Measurements from ENCODE around the gene TPST1.

Gene TPST1

DNA sequence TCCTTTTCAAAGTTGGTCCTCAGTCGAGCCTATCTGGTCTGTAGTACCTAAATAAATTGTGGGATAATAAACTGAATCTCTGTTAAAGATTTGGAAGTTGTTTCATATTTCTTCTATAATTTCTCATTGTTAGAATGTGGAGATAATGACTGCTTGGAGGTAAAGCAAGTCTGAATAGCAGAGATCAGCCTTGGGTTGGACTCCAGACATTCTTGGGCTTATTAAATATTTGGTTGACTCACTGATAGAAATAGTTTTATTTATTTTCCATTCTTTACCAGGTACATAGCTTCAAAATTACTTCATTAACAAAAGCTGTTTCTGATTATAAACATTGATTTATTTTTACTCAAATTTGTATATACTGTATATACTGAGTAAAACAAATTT, 34.3 kb downstream of the TPST1 start:
- no peak for ATAC-seq
- no peaks in the 10 kb centered on the region for H3K27me3 Mint-ChIP-seq
- no peak overlapping the region for H3K4me3 Mint-ChIP-seq
- no peaks in the 10 kb centered on the region for H3K9me3 Mint-ChIP-seq
- peaks cover 6% of the 10 kb centered on the region for H3K36me3 Mint-ChIP-seq
- H3K4me1 Mint-ChIP-seq, result peaks cover 8% of the 10 kb centered on the region
- no peak overlapping the region for H3K27ac Mint-ChIP-seq

DNA sequence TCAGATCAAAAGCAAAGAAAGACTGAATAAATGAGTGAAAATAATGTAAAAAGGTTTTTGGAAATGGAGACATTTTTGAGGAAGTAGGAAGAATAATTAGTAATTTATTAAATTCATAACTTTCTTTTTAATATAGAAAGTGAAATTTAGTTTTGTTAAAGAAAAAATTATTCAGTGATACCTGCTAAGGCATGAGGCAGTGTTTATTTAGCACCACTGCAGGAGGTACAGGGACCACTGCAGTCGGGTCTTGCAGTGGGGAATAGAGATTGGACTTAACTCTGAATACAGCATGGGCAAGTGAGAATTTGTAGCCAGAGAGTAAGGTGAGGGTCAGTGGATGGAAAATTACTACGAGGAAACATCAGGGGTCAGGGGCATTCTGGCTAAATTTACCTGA, 39.9 kb downstream of the TPST1 start:
- no peaks in the 10 kb centered on the region for H3K27me3 Mint-ChIP-seq
- H3K9me3 Mint-ChIP-seq, result no peaks in the 10 kb centered on the region
- H3K4me1 Mint-ChIP-seq, result peaks cover 12% of the 10 kb centered on the region
- no peak for ATAC-seq
- no peaks in the 10 kb centered on the region for H3K36me3 Mint-ChIP-seq
- no peak overlapping the region for H3K4me3 Mint-ChIP-seq
- H3K27ac Mint-ChIP-seq, result no peak overlapping the region

DNA sequence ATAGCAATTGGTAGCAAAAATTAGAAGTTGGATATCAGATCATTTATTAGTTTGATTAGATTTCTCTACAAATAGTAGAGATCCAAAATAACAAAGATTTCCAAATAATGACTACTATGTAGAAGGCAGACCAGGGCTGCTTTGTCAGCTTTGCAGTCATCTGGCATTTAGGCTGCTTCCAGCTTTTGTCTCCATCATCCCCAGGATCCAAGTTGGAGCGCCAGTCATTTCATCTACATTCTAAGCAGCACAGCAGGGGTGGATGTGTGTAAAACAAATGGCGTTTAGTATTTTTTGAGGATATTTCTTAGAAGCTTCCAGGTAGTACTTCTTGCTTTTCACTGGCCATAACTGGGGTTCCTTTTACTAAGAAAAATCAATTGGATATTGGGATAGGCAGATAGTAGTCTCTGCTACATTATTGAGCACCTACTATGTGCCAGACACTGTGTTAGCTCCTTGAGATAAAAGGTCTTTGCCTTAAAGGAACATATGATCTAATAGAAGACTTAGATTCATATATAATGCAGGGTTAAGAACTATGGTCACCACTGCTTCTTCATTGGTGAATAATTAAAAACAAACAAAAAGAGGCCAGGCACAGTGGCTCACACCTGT, 41.5 kb downstream of the TPST1 start:
- H3K27me3 Mint-ChIP-seq, result no peaks in the 10 kb centered on the region
- H3K9me3 Mint-ChIP-seq, result no peaks in the 10 kb centered on the region
- no peak overlapping the region for H3K4me3 Mint-ChIP-seq
- H3K36me3 Mint-ChIP-seq, result no peaks in the 10 kb centered on the region
- no peak overlapping the region for H3K27ac Mint-ChIP-seq
- H3K4me1 Mint-ChIP-seq, result peaks cover 12% of the 10 kb centered on the region
- no peak for ATAC-seq

DNA sequence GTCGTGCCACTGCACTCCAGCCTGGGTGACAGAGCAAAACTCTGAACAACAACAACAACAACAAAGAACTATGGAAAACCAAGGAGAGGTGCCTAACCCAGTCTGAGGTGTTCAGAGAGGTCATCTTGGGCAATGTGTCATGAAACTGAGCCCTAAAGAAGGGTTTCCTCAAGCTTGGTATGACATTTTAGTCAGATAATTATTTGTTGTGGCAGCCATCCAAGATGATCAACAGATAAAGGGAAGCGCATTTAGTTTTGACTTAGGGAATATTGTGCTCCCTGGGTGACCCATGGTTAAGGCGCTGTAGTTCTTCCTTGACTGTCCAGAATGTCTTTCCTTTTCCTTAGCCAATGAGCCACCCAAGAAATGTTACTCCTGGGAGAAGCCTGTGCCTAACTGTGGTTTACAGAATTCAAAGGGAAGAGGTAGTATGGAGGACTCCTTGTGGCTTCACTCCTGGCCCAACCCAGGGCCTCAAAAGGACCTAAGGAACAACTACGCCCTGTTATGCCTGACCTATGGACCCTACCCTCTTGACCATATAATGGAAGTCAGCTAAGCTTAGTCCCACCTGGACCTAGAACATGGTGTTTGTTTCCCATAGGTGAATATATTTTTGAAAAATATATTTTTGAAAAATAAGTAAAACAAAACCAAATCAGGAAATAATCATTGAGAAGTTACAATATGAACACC, 42.4 kb downstream of the TPST1 start:
- Mint-ChIP-seq H3K9me3 (no peaks in the 10 kb centered on the region), H3K4me3 (no peak overlapping the region), H3K27ac (no peak overlapping the region), H3K36me3 (no peaks in the 10 kb centered on the region), H3K4me1 (peaks cover 12% of the 10 kb centered on the region), H3K27me3 (no peaks in the 10 kb centered on the region)
- no peak for ATAC-seq

DNA sequence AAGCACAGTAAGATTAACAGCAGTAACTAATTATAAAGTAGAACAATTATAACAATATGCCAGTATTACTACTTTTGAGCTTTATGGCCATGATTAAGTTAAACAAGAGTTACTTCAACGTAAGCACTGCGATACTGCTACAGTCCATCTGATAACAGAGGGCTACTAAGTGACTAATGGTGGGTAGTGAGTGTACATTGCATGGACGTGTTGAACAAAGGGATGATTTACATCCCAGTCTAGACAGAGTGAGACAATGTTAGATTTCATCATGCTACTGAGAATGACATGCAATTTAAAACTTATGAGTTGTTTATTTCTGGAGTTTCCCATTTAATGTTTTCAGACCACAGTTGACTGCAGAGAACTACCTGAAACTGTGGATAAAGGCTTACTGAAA, 45.6 kb downstream of the TPST1 start:
- H3K4me1 Mint-ChIP-seq, result no peaks in the 10 kb centered on the region
- no peak overlapping the region for H3K27ac Mint-ChIP-seq
- no peak for ATAC-seq
- no peaks in the 10 kb centered on the region for H3K36me3 Mint-ChIP-seq
- H3K4me3 Mint-ChIP-seq, result no peak overlapping the region
- no peaks in the 10 kb centered on the region for H3K27me3 Mint-ChIP-seq
- no peaks in the 10 kb centered on the region for H3K9me3 Mint-ChIP-seq

DNA sequence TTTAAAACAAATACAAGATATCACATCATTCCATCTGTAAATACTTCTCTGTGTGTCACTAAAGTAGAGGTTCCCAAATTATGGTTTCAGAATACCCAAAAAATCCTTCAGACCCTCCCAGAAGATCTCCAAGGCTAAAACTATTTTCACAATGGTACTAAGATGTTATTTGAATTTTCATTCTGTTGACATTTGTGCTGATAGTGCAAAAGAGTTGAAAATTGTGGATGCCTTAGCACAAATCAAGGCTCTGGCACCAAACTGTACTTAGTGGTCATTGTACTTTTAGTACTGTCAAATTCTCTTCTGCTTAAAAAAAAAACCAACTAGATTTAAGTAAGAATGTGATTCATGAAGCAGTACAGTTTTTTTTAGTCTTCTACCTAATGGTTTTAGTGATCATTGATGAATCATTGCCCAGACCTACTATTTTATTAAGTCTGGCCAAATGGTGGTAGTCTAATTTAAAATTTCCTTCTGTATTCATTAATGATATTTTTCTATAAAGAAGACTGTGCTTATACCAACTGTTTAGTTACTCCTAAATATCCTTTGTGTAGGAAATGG, 50.5 kb downstream of the TPST1 start:
- Mint-ChIP-seq H3K4me1 (no peaks in the 10 kb centered on the region), H3K9me3 (no peaks in the 10 kb centered on the region), H3K36me3 (peaks cover 3% of the 10 kb centered on the region), H3K27me3 (no peaks in the 10 kb centered on the region), H3K27ac (no peak overlapping the region), H3K4me3 (no peak overlapping the region)
- ATAC-seq, result no peak

DNA sequence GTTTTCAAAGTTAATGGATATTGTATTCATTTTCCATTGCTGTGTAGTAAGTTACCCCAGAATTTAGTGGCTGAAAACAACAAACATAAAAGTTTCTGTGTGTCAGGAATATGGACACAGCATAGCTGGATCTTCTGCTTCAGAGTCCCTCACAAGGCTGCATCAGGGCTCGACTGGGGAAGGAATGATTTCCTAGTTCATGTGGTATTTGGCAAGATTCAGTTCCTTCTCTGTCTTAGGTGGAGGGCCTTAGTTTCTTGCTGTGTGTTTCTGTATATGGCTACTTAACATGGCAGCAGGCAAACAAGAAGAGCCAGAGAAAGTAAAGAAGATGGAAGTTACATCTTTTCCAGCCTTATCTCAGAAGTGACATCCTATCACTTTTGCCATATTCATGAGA, 51.1 kb downstream of the TPST1 start:
- Mint-ChIP-seq H3K4me1 (no peaks in the 10 kb centered on the region), H3K9me3 (no peaks in the 10 kb centered on the region), H3K27ac (no peak overlapping the region), H3K36me3 (peaks cover 8% of the 10 kb centered on the region), H3K4me3 (no peak overlapping the region), H3K27me3 (no peaks in the 10 kb centered on the region)
- no peak for ATAC-seq

DNA sequence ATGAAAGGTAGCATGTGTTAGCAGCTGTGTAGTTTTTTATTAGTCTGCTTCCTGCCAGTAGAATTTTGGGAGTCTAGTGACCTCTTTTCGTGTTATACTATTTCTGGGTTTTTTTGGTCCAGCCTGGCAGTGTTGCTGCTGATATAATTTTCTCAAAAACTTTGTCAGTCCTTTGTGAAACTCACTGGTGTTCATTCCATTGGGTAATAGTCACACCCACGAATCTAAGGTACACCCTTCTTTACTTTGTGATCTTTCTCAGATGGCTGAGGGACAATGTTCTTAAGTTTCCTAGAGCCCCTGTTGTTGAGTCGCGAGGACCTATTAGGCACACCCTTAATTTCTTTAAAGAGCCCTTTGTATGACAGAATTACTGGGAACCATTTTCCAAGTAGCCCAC, 52.3 kb downstream of the TPST1 start:
- H3K4me3 Mint-ChIP-seq, result no peak overlapping the region
- no peaks in the 10 kb centered on the region for H3K4me1 Mint-ChIP-seq
- peaks cover 8% of the 10 kb centered on the region for H3K36me3 Mint-ChIP-seq
- H3K27ac Mint-ChIP-seq, result no peak overlapping the region
- ATAC-seq, result no peak
- H3K27me3 Mint-ChIP-seq, result no peaks in the 10 kb centered on the region
- H3K9me3 Mint-ChIP-seq, result no peaks in the 10 kb centered on the region

DNA sequence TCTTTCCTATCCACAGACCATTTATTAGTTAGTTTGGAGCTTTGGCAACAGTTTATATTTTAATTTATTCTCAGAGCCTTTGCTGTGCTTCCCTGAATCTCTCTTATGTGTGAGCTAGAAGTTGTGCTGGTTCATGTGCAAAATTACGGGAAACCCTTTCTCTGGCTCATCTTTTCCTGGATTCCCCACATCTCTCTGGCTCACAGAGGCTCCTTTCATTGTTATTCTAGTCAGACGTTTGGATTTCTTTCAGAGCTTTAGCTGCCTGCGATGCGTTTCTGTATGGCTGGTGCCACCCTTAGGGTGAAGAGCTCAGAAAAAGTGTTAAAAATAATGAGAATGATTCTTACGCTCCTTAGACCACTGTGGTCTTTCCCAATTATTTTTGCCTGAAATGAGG, 53.3 kb downstream of the TPST1 start:
- Mint-ChIP-seq H3K27ac (no peak overlapping the region), H3K9me3 (no peaks in the 10 kb centered on the region), H3K4me1 (no peaks in the 10 kb centered on the region), H3K4me3 (no peak overlapping the region), H3K27me3 (no peaks in the 10 kb centered on the region), H3K36me3 (peaks cover 8% of the 10 kb centered on the region)
- no peak for ATAC-seq

DNA sequence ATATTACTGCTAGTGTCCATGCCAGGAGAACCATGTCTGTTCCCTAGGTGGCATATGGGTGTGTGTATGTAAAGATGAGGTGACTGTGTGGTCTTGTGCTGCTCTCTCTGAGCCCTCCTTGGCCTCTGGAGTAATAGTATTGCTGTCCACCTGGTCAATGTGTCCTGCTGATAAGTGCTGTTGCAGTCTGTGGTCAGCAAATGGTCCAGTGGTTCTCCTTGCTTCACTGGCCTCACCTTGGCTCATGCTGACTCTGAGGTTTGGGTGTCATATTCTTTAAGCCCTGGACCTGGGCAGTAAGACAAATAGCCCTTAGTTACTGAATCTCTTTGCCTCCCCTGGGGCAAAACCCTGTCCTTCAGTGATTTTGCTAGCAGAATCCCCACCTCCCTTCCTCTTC, 56.8 kb downstream of the TPST1 start:
- Mint-ChIP-seq H3K27ac (no peak overlapping the region), H3K4me3 (no peak overlapping the region)

DNA sequence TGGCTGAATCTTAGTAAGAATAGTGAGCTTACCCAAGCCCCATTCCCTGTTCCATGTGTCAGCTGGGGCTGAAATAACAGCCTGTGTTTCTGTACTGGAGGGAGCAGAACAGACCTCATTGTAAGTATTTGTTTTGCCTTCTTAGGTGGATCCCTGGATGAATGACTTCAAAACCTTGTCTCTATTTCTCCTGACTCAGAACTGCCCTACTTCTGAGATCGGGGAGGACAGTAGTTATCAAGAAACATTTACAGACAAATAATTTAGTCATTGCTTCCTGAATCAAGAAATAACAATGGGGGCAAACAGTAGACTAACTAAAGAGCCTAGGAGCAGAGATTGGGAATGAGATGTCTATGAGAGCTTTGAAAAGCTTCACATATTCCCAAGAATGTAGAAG, 58.8 kb downstream of the TPST1 start:
- H3K4me3 Mint-ChIP-seq, result no peak overlapping the region
- no peak for ATAC-seq
- H3K4me1 Mint-ChIP-seq, result no peaks in the 10 kb centered on the region
- no peak overlapping the region for H3K27ac Mint-ChIP-seq
- no peaks in the 10 kb centered on the region for H3K27me3 Mint-ChIP-seq
- H3K36me3 Mint-ChIP-seq, result peaks cover 22% of the 10 kb centered on the region
- H3K9me3 Mint-ChIP-seq, result peaks cover 7% of the 10 kb centered on the region

More for the DNA sequence above, 56.8 kb downstream of the TPST1 start:
- peaks cover 22% of the 10 kb centered on the region for H3K36me3 Mint-ChIP-seq
- no peak for ATAC-seq
- H3K4me1 Mint-ChIP-seq, result no peaks in the 10 kb centered on the region
- peaks cover 7% of the 10 kb centered on the region for H3K9me3 Mint-ChIP-seq
- no peaks in the 10 kb centered on the region for H3K27me3 Mint-ChIP-seq

DNA sequence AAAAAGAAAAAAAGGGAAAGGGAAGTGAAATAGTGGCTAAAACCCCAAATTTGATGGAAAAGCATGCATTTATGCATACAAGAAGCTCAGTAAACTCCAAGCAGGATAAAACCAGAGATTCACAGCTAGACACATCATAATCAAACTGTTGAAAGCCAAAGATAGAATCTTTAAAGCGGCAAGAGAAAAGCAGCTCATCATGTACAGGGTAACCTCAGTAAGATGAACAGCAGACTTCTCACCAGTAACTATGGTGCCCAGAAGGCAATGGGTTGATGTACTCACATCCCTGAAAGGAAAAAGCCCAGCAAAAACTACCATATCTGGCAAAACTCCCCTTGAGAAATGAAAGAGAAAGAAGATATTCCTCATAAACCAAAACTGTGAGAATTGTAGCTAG, 60.4 kb downstream of the TPST1 start:
- no peaks in the 10 kb centered on the region for H3K27me3 Mint-ChIP-seq
- H3K27ac Mint-ChIP-seq, result no peak overlapping the region
- H3K36me3 Mint-ChIP-seq, result peaks cover 20% of the 10 kb centered on the region
- H3K4me1 Mint-ChIP-seq, result no peaks in the 10 kb centered on the region
- no peak for ATAC-seq
- H3K9me3 Mint-ChIP-seq, result peaks cover 7% of the 10 kb centered on the region
- no peak overlapping the region for H3K4me3 Mint-ChIP-seq

DNA sequence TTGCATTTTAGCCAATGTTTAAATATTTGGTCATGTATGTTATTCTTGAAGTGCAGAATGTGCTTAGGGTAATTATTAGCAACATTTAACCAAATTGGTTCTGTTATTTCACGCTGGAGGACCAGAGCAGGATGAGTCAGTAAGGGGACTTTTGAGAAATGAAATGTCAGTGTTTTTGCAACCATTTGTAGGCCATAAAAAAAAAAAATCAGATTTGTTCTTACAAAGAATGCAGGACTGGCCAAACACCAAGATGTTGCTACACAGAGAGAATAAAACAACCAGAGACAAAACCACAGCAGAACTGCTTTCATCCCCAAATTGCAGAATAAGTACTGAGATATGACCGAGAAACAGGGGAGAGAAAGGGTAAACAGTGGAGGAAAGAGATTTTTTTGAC, 62.1 kb downstream of the TPST1 start:
- Mint-ChIP-seq H3K27ac (no peak overlapping the region), H3K4me3 (no peak overlapping the region), H3K9me3 (peaks cover 10% of the 10 kb centered on the region), H3K4me1 (no peaks in the 10 kb centered on the region), H3K36me3 (peaks cover 20% of the 10 kb centered on the region), H3K27me3 (no peaks in the 10 kb centered on the region)
- no peak for ATAC-seq

DNA sequence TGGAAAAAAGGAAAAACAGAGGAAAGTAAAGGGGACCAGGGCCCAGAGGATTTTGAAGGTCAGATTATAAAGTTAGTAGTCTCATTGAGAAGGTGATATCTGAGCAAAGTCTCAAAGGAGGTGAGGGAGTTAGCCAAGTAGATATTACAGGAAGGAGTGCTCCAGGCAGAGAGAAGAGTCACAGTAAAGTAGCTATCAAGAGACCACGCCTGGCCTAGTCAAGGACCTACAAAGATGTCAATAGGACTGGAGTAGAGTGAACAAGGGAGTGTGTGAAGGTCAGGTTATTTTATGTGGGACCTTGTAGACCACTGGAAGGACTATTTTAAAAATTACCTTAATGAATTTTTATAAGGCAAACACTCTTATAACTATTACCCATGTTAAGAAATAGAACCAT, 64.8 kb downstream of the TPST1 start:
- no peak for ATAC-seq
- peaks cover 16% of the 10 kb centered on the region for H3K36me3 Mint-ChIP-seq
- H3K4me1 Mint-ChIP-seq, result no peaks in the 10 kb centered on the region
- H3K4me3 Mint-ChIP-seq, result no peak overlapping the region
- no peaks in the 10 kb centered on the region for H3K27me3 Mint-ChIP-seq
- no peak overlapping the region for H3K27ac Mint-ChIP-seq
- H3K9me3 Mint-ChIP-seq, result peaks cover 7% of the 10 kb centered on the region

DNA sequence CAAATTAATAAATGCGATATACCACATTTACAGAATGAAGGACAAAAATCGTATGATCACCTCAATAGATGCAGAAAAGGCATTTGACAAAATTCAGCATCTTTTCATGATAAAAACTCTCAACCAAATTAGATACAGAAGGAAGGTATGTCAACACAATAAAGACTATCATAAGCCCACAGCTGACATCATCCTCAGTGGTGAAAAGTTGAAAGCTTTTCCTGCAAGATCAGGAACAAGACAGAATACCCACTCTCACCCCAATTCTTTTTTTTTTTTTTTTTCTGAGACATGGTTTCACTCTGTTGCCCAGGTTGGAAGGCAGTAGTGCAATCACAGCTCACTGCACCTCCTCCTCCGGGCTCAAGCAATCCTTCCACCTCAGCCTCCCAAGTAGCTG, 67.2 kb downstream of the TPST1 start:
- Mint-ChIP-seq H3K4me3 (no peak overlapping the region), H3K9me3 (peaks cover 3% of the 10 kb centered on the region), H3K27ac (no peak overlapping the region), H3K4me1 (no peaks in the 10 kb centered on the region), H3K36me3 (peaks cover 6% of the 10 kb centered on the region), H3K27me3 (no peaks in the 10 kb centered on the region)
- no peak for ATAC-seq

DNA sequence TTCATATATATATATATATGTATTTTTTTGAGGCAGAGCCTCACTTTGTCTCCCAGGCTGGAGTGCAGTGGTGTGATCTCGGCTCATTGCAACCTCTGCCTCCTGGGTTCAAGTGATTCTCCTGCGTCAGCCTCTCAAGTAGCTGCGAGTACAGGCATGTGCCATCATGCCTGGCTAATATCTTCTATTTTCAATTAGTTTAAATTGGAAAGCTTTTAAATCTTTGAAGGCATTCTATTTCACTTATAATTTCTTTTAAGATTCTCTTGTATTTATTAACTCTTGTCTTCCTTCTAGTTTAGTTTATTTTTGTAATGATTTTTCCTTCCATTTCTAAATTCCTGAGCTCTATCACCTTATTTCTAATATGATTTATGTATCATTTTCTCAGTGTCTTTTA, 71.2 kb downstream of the TPST1 start:
- no peaks in the 10 kb centered on the region for H3K4me1 Mint-ChIP-seq
- no peak for ATAC-seq
- no peak overlapping the region for H3K4me3 Mint-ChIP-seq
- H3K27me3 Mint-ChIP-seq, result no peaks in the 10 kb centered on the region
- peaks cover 3% of the 10 kb centered on the region for H3K36me3 Mint-ChIP-seq
- H3K9me3 Mint-ChIP-seq, result peaks cover 2% of the 10 kb centered on the region
- no peak overlapping the region for H3K27ac Mint-ChIP-seq

Data from stimulated activated memory B cell treated with anti-CD40 and anti-IgM and Interleukin-4, amounts not matched to agents 10 μg/mL and 1 μg/mL and 100 μg/mL, for 72 hours (primary cell).